ENCODE data around the gene IMP4. TPM values are rescaled to one million over a fixed set of nuclear protein-coding genes. Genes with fewer than 3 reads are reported as not detected.
A peak's percentile ranks its signal among the peaks of the same experiment; 100 is the strongest.

IMP4 gene
- total and polyA plus RNA-seq, 2 of the 13 experiments (the other 11 are each of a cell fraction or from before 2014, with no cell fraction given) = 142 to 158 TPM

DNA sequence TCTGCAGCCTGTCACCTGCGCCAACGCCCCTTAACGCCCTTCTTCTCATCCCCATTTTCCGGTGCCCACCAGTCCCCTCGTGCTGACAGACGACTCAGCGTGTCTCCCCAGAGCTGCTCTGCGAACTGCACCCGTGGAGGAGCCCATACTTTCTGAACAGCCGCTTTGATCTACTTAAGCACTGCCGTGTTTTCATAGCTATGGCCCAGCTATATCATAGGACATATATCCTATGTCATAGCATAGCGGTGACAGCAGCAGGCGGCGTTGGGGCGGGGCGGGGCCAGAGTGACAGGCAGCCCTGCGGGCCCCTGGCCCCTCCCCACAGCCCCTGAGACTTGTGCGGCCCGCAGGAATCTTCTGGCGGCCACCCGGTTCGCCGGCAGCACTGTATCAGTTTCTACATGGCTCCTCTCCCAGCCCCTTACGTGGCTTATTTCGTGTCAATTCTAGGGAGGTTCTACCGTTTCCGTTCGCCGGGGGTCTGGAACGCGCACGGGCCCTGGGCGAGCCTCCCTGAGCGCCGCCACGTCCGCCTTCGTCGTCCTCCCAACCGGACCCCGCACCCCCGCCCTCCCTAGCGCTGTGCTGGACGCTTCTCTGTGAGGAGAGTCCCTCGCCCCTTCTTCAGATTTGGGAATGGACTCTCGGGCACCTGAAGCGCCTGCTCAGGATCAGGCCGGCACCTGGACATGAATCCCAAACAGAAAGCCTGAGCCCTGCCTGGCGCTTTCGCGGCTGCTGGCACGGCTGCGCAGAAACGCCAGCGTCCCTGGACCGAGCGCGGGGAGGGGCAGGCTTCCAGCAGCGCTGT is 48.6 kb downstream of the IMP4 start (continued):
- TF ChIP-seq, protein P1, sequence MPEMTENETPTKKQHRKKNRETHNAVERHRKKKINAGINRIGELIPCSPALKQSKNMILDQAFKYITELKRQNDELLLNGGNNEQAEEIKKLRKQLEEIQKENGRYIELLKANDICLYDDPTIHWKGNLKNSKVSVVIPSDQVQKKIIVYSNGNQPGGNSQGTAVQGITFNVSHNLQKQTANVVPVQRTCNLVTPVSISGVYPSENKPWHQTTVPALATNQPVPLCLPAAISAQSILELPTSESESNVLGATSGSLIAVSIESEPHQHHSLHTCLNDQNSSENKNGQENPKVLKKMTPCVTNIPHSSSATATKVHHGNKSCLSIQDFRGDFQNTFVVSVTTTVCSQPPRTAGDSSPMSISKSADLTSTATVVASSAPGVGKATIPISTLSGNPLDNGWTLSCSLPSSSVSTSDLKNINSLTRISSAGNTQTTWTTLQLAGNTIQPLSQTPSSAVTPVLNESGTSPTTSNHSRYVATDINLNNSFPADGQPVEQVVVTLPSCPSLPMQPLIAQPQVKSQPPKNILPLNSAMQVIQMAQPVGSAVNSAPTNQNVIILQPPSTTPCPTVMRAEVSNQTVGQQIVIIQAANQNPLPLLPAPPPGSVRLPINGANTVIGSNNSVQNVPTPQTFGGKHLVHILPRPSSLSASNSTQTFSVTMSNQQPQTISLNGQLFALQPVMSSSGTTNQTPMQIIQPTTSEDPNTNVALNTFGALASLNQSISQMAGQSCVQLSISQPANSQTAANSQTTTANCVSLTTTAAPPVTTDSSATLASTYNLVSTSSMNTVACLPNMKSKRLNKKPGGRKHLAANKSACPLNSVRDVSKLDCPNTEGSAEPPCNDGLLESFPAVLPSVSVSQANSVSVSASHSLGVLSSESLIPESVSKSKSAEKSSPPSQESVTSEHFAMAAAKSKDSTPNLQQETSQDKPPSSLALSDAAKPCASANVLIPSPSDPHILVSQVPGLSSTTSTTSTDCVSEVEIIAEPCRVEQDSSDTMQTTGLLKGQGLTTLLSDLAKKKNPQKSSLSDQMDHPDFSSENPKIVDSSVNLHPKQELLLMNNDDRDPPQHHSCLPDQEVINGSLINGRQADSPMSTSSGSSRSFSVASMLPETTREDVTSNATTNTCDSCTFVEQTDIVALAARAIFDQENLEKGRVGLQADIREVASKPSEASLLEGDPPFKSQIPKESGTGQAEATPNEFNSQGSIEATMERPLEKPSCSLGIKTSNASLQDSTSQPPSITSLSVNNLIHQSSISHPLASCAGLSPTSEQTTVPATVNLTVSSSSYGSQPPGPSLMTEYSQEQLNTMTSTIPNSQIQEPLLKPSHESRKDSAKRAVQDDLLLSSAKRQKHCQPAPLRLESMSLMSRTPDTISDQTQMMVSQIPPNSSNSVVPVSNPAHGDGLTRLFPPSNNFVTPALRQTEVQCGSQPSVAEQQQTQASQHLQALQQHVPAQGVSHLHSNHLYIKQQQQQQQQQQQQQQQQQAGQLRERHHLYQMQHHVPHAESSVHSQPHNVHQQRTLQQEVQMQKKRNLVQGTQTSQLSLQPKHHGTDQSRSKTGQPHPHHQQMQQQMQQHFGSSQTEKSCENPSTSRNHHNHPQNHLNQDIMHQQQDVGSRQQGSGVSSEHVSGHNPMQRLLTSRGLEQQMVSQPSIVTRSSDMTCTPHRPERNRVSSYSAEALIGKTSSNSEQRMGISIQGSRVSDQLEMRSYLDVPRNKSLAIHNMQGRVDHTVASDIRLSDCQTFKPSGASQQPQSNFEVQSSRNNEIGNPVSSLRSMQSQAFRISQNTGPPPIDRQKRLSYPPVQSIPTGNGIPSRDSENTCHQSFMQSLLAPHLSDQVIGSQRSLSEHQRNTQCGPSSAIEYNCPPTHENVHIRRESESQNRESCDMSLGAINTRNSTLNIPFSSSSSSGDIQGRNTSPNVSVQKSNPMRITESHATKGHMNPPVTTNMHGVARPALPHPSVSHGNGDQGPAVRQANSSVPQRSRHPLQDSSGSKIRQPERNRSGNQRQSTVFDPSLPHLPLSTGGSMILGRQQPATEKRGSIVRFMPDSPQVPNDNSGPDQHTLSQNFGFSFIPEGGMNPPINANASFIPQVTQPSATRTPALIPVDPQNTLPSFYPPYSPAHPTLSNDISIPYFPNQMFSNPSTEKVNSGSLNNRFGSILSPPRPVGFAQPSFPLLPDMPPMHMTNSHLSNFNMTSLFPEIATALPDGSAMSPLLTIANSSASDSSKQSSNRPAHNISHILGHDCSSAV (CRISPR knock-in tag; IDR thresholded peaks at IDR 0.05; ENCODE audit: borderline replicate concordance) = no peak
- no peak for TF ChIP-seq BATF2 (CRISPR knock-in tag; IDR thresholded peaks at IDR 0.05)
- TF ChIP-seq, protein P2, sequence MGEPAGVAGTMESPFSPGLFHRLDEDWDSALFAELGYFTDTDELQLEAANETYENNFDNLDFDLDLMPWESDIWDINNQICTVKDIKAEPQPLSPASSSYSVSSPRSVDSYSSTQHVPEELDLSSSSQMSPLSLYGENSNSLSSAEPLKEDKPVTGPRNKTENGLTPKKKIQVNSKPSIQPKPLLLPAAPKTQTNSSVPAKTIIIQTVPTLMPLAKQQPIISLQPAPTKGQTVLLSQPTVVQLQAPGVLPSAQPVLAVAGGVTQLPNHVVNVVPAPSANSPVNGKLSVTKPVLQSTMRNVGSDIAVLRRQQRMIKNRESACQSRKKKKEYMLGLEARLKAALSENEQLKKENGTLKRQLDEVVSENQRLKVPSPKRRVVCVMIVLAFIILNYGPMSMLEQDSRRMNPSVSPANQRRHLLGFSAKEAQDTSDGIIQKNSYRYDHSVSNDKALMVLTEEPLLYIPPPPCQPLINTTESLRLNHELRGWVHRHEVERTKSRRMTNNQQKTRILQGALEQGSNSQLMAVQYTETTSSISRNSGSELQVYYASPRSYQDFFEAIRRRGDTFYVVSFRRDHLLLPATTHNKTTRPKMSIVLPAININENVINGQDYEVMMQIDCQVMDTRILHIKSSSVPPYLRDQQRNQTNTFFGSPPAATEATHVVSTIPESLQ (CRISPR knock-in tag; conservative IDR thresholded peaks at IDR 0.05) = no peak
- no peak for TF ChIP-seq HNRNPH1 (optimal IDR thresholded peaks at IDR 0.05; ENCODE audit: low read depth, low read length)
- TF ChIP-seq ZMYM2 (CRISPR knock-in tag; IDR thresholded peaks at IDR 0.05) = no peak
- TF ChIP-seq SP5 (CRISPR knock-in tag; IDR thresholded peaks at IDR 0.05; ENCODE audit: borderline replicate concordance, low read depth) = peak; percentile 67
- no peak for TF ChIP-seq CREBL2 (CRISPR knock-in tag; IDR thresholded peaks at IDR 0.05; ENCODE audit: borderline replicate concordance)
- TF ChIP-seq ZNF367 (CRISPR knock-in tag; IDR thresholded peaks at IDR 0.05; ENCODE audit: borderline replicate concordance) = no peak
- TF ChIP-seq ZNF672 (CRISPR knock-in tag; IDR thresholded peaks at IDR 0.05) = no peak
- peak; percentile 7; the same call in 1 of the 2 replicates for TF ChIP-seq ELF4 (CRISPR knock-in tag; IDR thresholded peaks at IDR 0.05; ENCODE audit: borderline replicate concordance)
- peak; percentile 41; the same call in 1 of the 2 replicates for TF ChIP-seq ZNF784 (CRISPR knock-in tag; IDR thresholded peaks at IDR 0.05; ENCODE audit: borderline replicate concordance)
- TF ChIP-seq, protein P3, sequence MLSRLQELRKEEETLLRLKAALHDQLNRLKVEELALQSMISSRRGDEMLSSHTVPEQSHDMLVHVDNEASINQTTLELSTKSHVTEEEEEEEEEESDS (CRISPR knock-in tag; IDR thresholded peaks at IDR 0.05; ENCODE audit: borderline replicate concordance) = 0 out of 2 replicates have a peak, but pooled peaks have one; percentile 82
- TF ChIP-seq RARA (CRISPR knock-in tag; IDR thresholded peaks at IDR 0.05) = no peak
- no peak for TF ChIP-seq TOPORS (CRISPR knock-in tag; IDR thresholded peaks at IDR 0.05)
- no peak for TF ChIP-seq CBFB (CRISPR knock-in tag; IDR thresholded peaks at IDR 0.05)
- TF ChIP-seq KLF9 (CRISPR knock-in tag; IDR thresholded peaks at IDR 0.05; ENCODE audit: low read depth) = no peak; the same call in 1 of the 2 replicates
- TF ChIP-seq THAP11 (CRISPR knock-in tag; IDR thresholded peaks at IDR 0.05) = peak; percentile 28; the same call in 1 of the 2 replicates
